Suppressor macrophage (primary cell): Measurements from ENCODE around the gene GADL1.

Experiments used
- DNase-seq, 4 experiments: peaks; one replicate each; pipeline ENCODE4 v3.0.0-alpha.2; 2020 to 2022

The GADL1 gene

DNA sequence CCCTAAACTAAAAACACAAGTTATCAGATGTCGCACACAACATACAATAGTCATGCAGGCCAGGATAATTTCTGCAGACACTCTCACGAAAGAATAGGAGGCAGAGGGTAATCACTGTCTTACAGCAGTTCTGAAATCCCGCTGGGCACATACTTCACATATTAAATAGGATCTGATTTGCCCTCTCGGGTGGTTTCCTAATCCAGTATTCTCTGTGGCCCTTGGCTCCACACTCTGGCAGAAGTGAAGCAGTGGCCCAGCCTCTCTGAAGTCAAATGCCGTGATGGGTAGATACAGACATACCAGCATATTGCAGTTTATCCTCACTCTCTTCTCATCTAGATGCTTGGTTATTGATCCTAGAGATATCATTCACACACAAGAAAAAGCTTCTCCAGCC lies 19.0 kb downstream of the GADL1 start:
- no peak for DNase-seq

GRCh38 chr3:30873671-30874070 lies 20.8 kb downstream of the GADL1 start:
- no peak for DNase-seq

- DNase-seq: no peak
Measured at GRCh38 chr3:30872879-30873278, 21.6 kb downstream of the GADL1 start.

GRCh38 chr3:30871720-30872119 lies 22.7 kb downstream of the GADL1 start:
- DNase-seq: no peak

DNA sequence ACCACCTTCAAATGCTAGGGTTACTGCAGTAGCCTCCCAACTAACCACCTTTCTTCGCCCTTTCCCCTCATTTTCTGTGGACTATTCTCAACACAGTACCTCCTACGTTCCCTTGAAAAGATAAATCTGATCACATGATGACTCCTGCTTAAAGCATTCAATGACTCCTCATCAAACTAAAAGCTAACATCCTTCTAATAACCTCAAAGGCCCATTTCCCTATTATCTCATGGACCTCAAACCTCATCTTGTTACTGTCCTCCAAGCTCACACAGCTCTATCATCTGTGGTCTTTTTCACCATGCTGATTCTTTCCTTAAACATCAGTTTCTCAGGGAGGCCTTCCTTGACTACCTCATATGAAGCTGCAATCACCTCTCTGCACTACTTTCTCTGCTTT lies 29.6 kb downstream of the GADL1 start:
- no peak for DNase-seq

GRCh38 chr3:30864132-30864531 lies 30.3 kb downstream of the GADL1 start:
- DNase-seq: no peak

GRCh38 chr3:30862004-30862403 lies 32.5 kb downstream of the GADL1 start:
- DNase-seq: no peak

GRCh38 chr3:30858894-30859389 lies 35.5 kb downstream of the GADL1 start:
- peak in 1 of 4 experiments; percentile 2 for DNase-seq

GRCh38 chr3:30855400-30856292 lies 38.8 kb downstream of the GADL1 start:
- no peak for DNase-seq

GRCh38 chr3:30852833-30853232 lies 41.6 kb downstream of the GADL1 start:
- DNase-seq: no peak

DNA sequence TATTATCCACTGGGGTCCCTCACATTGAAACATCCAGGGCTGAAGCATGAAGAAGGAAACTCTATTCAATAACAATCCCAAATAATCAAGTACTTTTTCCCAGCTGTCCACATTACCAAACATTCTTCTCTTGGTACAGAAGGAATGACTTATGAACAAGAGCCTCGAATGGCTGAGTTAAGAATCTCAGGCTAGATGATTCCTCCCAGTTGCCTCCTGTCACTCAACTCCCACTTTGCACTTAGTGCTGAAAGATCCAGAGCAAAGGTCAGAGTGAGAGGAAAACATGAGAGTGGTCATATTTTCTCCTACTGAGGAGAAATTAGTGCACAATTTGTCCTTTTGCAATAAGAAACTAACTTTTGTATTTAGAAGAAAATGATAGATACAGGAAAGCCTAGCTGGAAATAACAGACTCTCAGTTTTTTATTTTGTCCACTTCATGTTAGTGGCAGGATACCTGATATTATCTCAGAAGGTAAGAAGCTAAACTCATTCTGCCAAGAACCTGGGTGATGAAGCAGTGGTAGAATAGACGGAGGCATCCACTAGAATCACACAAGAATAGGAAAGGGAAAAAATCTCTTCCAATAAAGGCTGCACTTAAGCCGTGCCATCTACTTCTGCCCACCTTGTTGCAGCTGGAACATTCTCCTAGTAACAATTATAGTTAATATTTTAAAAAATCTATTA lies 46.2 kb downstream of the GADL1 start:
- DNase-seq: peak in 3 of 4 experiments; percentile 6 to 10 (median 10)

- DNase-seq: no peak
Measured at GRCh38 chr3:30847592-30847991, 46.9 kb downstream of the GADL1 start.

GRCh38 chr3:30845606-30846005 lies 48.9 kb downstream of the GADL1 start:
- no peak for DNase-seq

GRCh38 chr3:30843877-30844276 lies 50.6 kb downstream of the GADL1 start:
- no peak for DNase-seq

DNA sequence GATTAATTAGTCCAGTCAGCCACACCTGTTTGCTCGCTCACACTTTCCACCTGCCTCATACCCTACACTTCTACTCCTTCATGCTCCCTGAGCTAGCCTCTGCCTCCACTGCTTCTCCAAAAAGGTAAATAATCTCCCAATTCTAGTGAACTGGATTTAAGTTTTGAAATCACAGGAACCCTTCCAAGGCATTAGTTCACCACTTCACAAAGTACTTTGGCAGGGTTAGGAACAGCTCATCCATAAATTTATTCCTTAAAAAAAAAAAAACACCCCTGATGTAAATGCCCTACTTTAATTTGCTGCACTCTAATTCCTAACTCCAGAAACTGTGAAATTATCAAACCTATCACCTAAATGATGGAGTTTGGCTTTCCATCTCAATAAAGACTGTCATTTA lies 58.3 kb downstream of the GADL1 start:
- DNase-seq: no peak

GRCh38 chr3:30835667-30836066 lies 58.8 kb downstream of the GADL1 start:
- no peak for DNase-seq

GRCh38 chr3:30832961-30833575 lies 61.4 kb downstream of the GADL1 start:
- no peak for DNase-seq

GRCh38 chr3:30827080-30827479 lies 67.4 kb downstream of the GADL1 start:
- DNase-seq: no peak

GRCh38 chr3:30826531-30826942 lies 67.9 kb downstream of the GADL1 start:
- no peak for DNase-seq

GRCh38 chr3:30819067-30819798 lies 75.2 kb downstream of the GADL1 start:
- no peak for DNase-seq

DNA sequence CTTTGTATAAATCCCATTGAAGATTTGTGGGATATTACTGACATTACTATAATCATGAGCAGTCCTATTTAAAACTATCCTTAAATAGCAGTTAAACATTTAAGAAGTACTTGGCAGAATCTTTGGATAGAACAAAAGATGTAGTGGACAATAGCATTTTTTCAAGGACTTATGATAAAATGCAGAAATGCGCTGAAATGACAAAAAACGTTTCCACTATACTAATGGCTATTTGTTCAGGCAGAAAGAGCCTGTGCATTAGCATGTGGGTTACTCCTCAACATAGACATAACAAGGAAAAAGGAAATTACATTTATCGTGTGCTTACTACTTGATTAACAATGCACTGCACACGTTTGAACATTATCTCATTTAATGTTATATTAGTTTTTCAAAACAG lies 80.7 kb downstream of the GADL1 start:
- no peak for DNase-seq

- DNase-seq: no peak
Measured at GRCh38 chr3:30811151-30811795, 83.2 kb downstream of the GADL1 start.
